ENCODE results near the gene ABCB7. TPM values are rescaled to one million over a fixed set of nuclear protein-coding genes. Genes with fewer than 3 reads are reported as not detected.

The ABCB7 gene
- total and polyA plus RNA-seq, 2 experiments from 2014 or later: 26.3 to 64.2 TPM

DNA sequence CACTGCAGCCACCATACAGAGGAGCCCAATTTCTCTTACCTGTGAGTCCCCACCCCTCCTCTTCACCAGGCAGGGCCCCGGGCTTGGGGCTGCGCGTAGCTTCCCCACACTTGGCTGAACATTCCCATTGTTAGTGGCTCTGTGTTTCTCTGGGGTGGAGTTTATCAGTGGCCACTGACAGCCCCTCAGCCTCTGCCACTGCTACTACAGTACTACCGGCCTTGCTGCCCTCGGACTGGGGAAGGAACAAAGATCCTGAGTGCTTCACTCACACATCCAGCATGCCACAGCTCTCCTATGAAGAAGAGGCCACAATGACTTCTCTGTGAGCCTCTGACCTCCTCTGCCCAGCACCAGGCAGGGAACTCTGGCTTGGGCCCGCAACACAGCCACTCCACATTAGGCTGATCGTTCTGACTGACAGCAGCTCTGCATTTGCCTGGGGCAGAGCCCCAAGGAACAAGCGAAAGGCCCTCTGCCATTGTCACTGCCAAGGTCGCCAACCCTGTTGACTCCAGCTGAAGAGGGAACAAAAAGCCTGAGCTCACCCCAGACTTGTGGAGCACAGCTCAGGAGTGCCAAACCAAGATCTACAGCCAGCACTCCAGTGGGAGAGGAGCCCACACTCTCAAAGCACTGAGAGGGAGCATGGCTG, 24.0 kb downstream of the ABCB7 start:
- peaks cover 3% of the 10 kb centered on the region; the same call in 1 of the 3 replicates for H3K9me3 Mint-ChIP-seq
- H3K36me3 Mint-ChIP-seq (ENCODE audit: low read depth): peaks cover 13% of the 10 kb centered on the region; the same call in 2 of the 3 replicates
- TF ChIP-seq CREB1 (CRISPR knock-in tag; IDR thresholded peaks at IDR 0.05; ENCODE audit: low read depth): no peak
- no peak for TF ChIP-seq EZH2 (IDR thresholded peaks at IDR 0.05; ENCODE audit: low read depth, unreplicated experiment)
- TF ChIP-seq ETS1 (IDR thresholded peaks at IDR 0.05): no peak
- no peak for TF ChIP-seq REST (IDR thresholded peaks at IDR 0.05; ENCODE audit: unreplicated experiment)
- TF ChIP-seq EZH2phosphoT487 (IDR thresholded peaks at IDR 0.05; ENCODE audit: unreplicated experiment): no peak
- no peak for TF ChIP-seq POLR2AphosphoS5 (IDR thresholded peaks at IDR 0.05; ENCODE audit: low read depth)
- no peak for TF ChIP-seq NANOG (IDR thresholded peaks at IDR 0.05; ENCODE audit: borderline replicate concordance)
- TF ChIP-seq JUNB (IDR thresholded peaks at IDR 0.05; ENCODE audit: unreplicated experiment): no peak
- no peak for TF ChIP-seq STAT1 (IDR thresholded peaks at IDR 0.05; ENCODE audit: unreplicated experiment)
- no peak for TF ChIP-seq ZNF462 (CRISPR knock-in tag; IDR thresholded peaks at IDR 0.05)
- TF ChIP-seq CTCF (conservative IDR thresholded peaks at IDR 0.05; ENCODE audit: low read depth in 2 of 2): no peak
- TF ChIP-seq ZNF114 (CRISPR knock-in tag; IDR thresholded peaks at IDR 0.05): no peak
- no peak for TF ChIP-seq ZNF331 (CRISPR knock-in tag; IDR thresholded peaks at IDR 0.05; ENCODE audit: low read depth)
- H3K27me3 ChIP-seq (ENCODE audit: insufficient read depth): no peaks in the 10 kb centered on the region
- peaks cover 29% of the 10 kb centered on the region for H3K4me1 Mint-ChIP-seq
- H3K4me1 ChIP-seq (ENCODE audit: insufficient read depth): peaks cover 12% of the 10 kb centered on the region
- no peaks in the 10 kb centered on the region for H3K27me3 Mint-ChIP-seq (ENCODE audit: insufficient read depth, low read depth, poor library complexity)
- no peaks in the 10 kb centered on the region for H3F3A ChIP-seq (replicated peaks; ENCODE audit: low read depth)
- no peak overlapping the region for H2AFZ ChIP-seq
- DNase-seq (ENCODE audit: low spot score): no peak
- H3K27ac ChIP-seq (ENCODE audit: low read depth): no peak overlapping the region
- no peak overlapping the region for H3K4me2 ChIP-seq
- no peak for ATAC-seq
- H3K9me2 ChIP-seq (ENCODE audit: insufficient read depth): no peaks in the 10 kb centered on the region
- no peak overlapping the region for H3K27ac Mint-ChIP-seq
- no peak overlapping the region for H3K4me3 ChIP-seq
- H3K36me3 ChIP-seq (ENCODE audit: insufficient read depth): no peaks in the 10 kb centered on the region
- H3K79me2 ChIP-seq (replicated peaks; ENCODE audit: insufficient read depth): peaks cover 94% of the 10 kb centered on the region
- no peak overlapping the region for H3K4me3 Mint-ChIP-seq
- no peaks in the 10 kb centered on the region; the same call in 1 of the 2 replicates for H4K20me1 ChIP-seq (replicated peaks; ENCODE audit: insufficient read depth)
